T-cell (primary cell): Measurements from ENCODE around the gene DKC1. TPM values are rescaled to one million over a fixed set of nuclear protein-coding genes. Genes with fewer than 3 reads are reported as not detected.

ENCODE experiments used
- ATAC-seq, 4 experiments: fragments of 200-7000 bp in 3 of 4; fragments of 150-1000 bp in 1 of 4; cut with Tn5 transposase; replicated peaks in 1 of 4; 1 replicate in 3 of 4; 2 replicates in 1 of 4; pipeline ENCODE4 v1.10.0; 2021; ENCODE audit warnings: moderate library complexity in 3 of 4, mild to moderate bottlenecking in 2 of 4, moderate number of reproducible peaks in 1 of 4
- CTCF ChIA-PET, 2 donors: fragments of 300-600 bp; sonication (Branson Sonifier 250); formaldehyde crosslinking; loops; one replicate each; lab custom pipeline; 2022; ENCODE audit warnings: antibody characterized with exemption in 2 of 2; lab: Charles Lee
- POLR2A ChIA-PET, 2 donors: fragments of 300-600 bp; sonication (Branson Sonifier 250); formaldehyde crosslinking; loops; one replicate each; lab custom pipeline; 2022; ENCODE audit warnings: antibody characterized with exemption in 2 of 2; lab: Charles Lee
- DNase-seq, 35 experiments: peaks; one replicate each; pipeline versions ENCODE4 v3.0.0 to v3.0.0-alpha.2; 2013 to 2023
- H3K27ac ChIP-seq: one replicate; pipeline ENCODE4 v1.5.1; 2013; ENCODE audit warnings: low read length
- H3K27me3 ChIP-seq, 2 experiments: replicated peaks in 1 of 2; 1 replicate in 1 of 2; 2 replicates in 1 of 2; pipeline versions ENCODE4 v1.6.1 to v1.7.0; 2013; ENCODE audit warnings: low read length in 1 of 2, mixed read lengths in 1 of 2; ENCODE audit not compliant: control insufficient read depth in 2 of 2, insufficient read depth in 2 of 2; ENCODE audit errors: extremely low read depth in 1 of 2
- H3K36me3 ChIP-seq, 2 donors: 1 replicate in 1 of 2; 2 replicates in 1 of 2; pipeline versions ENCODE4 v1.6.1 to v1.7.0; 2013; ENCODE audit warnings: low read length in 1 of 2; ENCODE audit not compliant: control insufficient read depth in 2 of 2, insufficient read depth in 1 of 2; ENCODE audit errors: extremely low read depth in 1 of 2
- H3K4me1 ChIP-seq, 2 experiments: 1 replicate in 1 of 2; 2 replicates in 1 of 2; pipeline versions ENCODE4 v1.6.1 to v1.7.0; 2013; ENCODE audit warnings: low read length in 2 of 2, mixed read lengths in 1 of 2; ENCODE audit not compliant: insufficient read depth in 2 of 2, control insufficient read depth in 1 of 2; ENCODE audit errors: extremely low read depth in 1 of 2
- H3K4me3 ChIP-seq, 2 donors: 1 replicate in 1 of 2; 2 replicates in 1 of 2; pipeline versions ENCODE4 v1.5.1 to v1.7.0; 2013; ENCODE audit warnings: mild to moderate bottlenecking in 2 of 2, low read length in 1 of 2, moderate library complexity in 1 of 2; ENCODE audit not compliant: control insufficient read depth in 1 of 2; ENCODE audit errors: extremely low read depth in 1 of 2
- H3K9me3 ChIP-seq: 2 replicates; pipeline ENCODE4 v1.7.0; 2013
- H3K27ac Mint-ChIP-seq, 2 donors: one replicate each; pipeline ENCODE4 v1.8.0; 2020 to 2021; ENCODE audit warnings: mild to moderate bottlenecking in 2 of 2, mixed read lengths in 2 of 2
- H3K27me3 Mint-ChIP-seq, 2 donors: one replicate each; pipeline ENCODE4 v1.8.0; 2021 to 2022; ENCODE audit warnings: mixed read lengths in 2 of 2
- H3K36me3 Mint-ChIP-seq: one replicate; pipeline ENCODE4 v1.8.0; 2021; ENCODE audit warnings: mixed read lengths
- H3K4me1 Mint-ChIP-seq, 3 donors: one replicate each; pipeline ENCODE4 v1.8.0; 2020 to 2022; ENCODE audit warnings: mixed read lengths in 3 of 3, mild to moderate bottlenecking in 1 of 3
- H3K4me3 Mint-ChIP-seq, 3 donors: one replicate each; pipeline ENCODE4 v1.8.0; 2020 to 2022; ENCODE audit warnings: mild to moderate bottlenecking in 3 of 3, mixed read lengths in 3 of 3, moderate library complexity in 3 of 3
- H3K9me3 Mint-ChIP-seq, 3 donors: one replicate each; pipeline ENCODE4 v1.8.0; 2020 to 2022; ENCODE audit warnings: mixed read lengths in 3 of 3
- WGBS: methylation state at CpG from one replicate; pipeline ENCODE4 v1.1.5; 2013; ENCODE audit warnings: missing lambda C conversion rate; ENCODE audit not compliant: insufficient coverage; 5-methylcytosine and 5-hydroxymethylcytosine counted together
- total RNA-seq, 35 experiments: library from RNA in 6 of 35; stranded (reverse) in 6 of 35; fragments of 120-200 nt in 1 of 35; gene quantifications; one replicate each; pipeline versions ENCODE4 v1.2.1 to v1.2.4 and lab custom pipeline; 2013 to 2026

Gene DKC1
- total RNA-seq, 5 donors from 2014 or later (not counting 1 experiment from before 2014, with no cell fraction given): 56.5 to 63.2 (median 58.5) TPM

DNA sequence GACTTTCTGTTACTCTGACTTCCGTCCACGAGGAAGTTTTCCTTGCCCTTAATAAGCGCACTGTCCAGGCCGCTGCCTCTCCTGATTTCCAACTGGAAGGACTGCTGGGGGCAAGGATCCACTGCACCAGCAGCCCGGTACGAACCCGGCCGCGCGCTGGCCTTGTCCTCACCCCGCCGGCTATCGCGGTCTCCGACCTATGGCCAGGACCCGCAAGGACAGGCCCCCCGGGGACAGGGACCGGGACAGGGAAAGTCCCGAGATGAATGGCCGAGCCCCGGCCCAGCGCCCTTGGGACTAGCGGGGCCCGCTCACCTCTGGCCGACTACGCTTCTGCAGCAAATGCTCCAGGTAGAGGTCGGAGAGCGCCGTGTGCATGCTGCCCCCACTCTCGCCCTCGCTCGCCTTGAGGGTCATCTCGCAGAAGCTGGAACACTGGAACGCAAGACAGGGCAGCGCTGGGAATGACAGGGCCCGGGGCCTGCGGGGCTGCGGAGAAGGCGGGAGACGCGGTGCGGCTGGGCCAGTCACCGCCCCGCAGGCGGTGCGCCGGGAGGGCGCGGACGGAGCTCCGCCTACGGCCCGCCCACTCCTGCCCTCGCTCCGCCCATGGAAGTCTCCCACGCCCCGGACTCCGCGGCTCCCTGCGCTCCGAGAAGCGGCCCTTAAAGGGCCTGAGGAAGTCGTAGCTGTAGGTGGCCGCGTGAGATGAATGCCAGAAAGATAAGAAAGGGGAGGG lies 42.5 kb downstream of the DKC1 start, which contains the start of gene MPP1:
MPP1 (minus strand) TSS at position 529 of the 739 bp plus-strand sequence; CDS start at position 417, 112 bp downstream.
- H3K36me3 Mint-ChIP-seq: no peaks in the 10 kb centered on the region
- ChIA-PET POLR2A (interaction anchor here in 1 of 2 donors (0.6 kb wide), 1 partner anchor 257 kb away, joined by 4 read pairs; no protein-coding TSS in a partner anchor), CTCF (no interaction called here)
- Histone ChIP-seq H3K4me1 (peaks cover 15 to 28% of the 10 kb centered on the region in 2 experiments), H3K27ac (no peak within 1 kb of the TSS), H3K27me3 (no peaks in the 10 kb centered on the region), H3K36me3 (no peaks in the 10 kb centered on the region), H3K9me3 (no peaks in the 10 kb centered on the region), H3K4me3 (peak within 1 kb of the TSS; percentile 68 to 77)
- DNase-seq (peak; percentile 37 to 85 (median 63)), ATAC-seq (peak; percentile 97 to 99 (median 98))
- WGBS: 6% methylated on average over 28 of the region's 65 CpGs
- peak within 1 kb of the TSS; percentile 43 to 69 for H3K27ac Mint-ChIP-seq
- H3K4me1 Mint-ChIP-seq: peaks cover 11 to 42% (median 41%) of the 10 kb centered on the region in 3 donors
- H3K4me3 Mint-ChIP-seq: peak within 1 kb of the TSS; percentile 62 to 78 (median 73)
- H3K27me3 Mint-ChIP-seq: peaks cover 0 to 7% of the 10 kb centered on the region in 2 donors
- no peaks in the 10 kb centered on the region for H3K9me3 Mint-ChIP-seq

DNA sequence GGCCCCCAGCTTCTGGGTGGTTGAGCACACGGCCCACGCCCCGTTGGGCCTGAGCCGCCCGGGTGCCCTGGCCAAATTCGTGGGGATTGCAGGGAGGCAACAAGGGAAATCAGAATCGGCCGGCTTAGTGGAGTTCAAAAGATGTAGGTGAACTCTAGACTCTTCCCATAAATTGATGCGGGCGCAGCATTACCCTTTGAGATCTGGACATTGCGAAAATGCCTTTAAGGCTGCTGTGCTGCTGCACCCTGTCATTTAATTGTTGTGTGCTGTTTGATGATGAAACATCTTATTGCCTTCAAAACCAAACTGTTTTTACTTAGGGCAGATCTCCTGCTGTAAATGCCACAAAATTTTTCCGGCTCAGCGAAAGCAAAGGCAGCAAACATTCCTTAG lies 43.0 kb downstream of the DKC1 start:
- DNase-seq (no peak), ATAC-seq (no peak)
- no peaks in the 10 kb centered on the region for H3K9me3 Mint-ChIP-seq
- 3% methylated on average over 6 of the region's 13 CpGs for WGBS
- H3K4me1 Mint-ChIP-seq: peaks cover 5 to 37% (median 36%) of the 10 kb centered on the region in 3 donors
- no peaks in the 10 kb centered on the region for H3K36me3 Mint-ChIP-seq
- CTCF ChIA-PET: no interaction called here
- H3K4me3 ChIP-seq: peak overlapping the region; percentile 68 to 77
- no peaks in the 10 kb centered on the region for H3K27me3 ChIP-seq
- H3K36me3 ChIP-seq: no peaks in the 10 kb centered on the region
- H3K4me3 Mint-ChIP-seq: peak overlapping the region; percentile 62 to 78 (median 73)
- H3K9me3 ChIP-seq: no peaks in the 10 kb centered on the region
- POLR2A ChIA-PET: interaction anchor here in 1 of 2 donors (0.6 kb wide), 1 partner anchor 257 kb away, joined by 4 read pairs; no protein-coding TSS in a partner anchor
- no peak overlapping the region for H3K27ac ChIP-seq
- peak overlapping the region; percentile 43 to 69 for H3K27ac Mint-ChIP-seq
- H3K4me1 ChIP-seq: peaks cover 9 to 32% of the 10 kb centered on the region in 2 experiments
- H3K27me3 Mint-ChIP-seq: peaks cover 0 to 7% of the 10 kb centered on the region in 2 donors

DNA sequence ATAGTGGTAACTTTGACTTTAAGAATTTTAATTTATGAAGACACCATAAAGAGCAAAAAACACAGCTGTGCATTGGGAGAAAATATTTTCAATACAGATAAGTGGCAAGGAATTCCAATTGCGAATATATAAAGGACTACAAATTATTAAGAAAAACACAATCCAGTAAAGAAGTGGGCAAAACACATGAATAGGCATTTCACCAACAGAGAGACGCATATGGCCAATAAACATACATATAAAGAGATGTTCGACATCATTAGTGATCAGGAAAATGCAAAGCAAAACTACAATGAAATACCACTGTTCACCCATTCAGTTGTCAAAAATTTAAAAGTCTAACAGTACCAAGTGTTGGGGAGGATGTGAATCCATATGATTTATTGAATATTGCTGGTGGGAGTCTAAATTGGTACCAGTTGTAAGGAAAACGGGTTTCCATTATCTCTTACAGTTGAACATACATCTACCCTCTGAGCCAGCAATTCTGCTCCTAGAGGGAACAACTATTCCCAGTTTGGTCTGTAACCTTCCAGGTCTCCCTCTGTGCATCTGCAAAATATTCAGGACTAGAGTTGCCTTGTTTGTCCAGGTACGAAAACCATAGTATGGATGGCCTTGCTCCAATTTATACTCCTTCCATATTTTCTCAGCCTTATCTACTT lies 44.3 kb downstream of the DKC1 start:
- WGBS: no CpG with 5 or more reads among the region's 5 CpGs

DNA sequence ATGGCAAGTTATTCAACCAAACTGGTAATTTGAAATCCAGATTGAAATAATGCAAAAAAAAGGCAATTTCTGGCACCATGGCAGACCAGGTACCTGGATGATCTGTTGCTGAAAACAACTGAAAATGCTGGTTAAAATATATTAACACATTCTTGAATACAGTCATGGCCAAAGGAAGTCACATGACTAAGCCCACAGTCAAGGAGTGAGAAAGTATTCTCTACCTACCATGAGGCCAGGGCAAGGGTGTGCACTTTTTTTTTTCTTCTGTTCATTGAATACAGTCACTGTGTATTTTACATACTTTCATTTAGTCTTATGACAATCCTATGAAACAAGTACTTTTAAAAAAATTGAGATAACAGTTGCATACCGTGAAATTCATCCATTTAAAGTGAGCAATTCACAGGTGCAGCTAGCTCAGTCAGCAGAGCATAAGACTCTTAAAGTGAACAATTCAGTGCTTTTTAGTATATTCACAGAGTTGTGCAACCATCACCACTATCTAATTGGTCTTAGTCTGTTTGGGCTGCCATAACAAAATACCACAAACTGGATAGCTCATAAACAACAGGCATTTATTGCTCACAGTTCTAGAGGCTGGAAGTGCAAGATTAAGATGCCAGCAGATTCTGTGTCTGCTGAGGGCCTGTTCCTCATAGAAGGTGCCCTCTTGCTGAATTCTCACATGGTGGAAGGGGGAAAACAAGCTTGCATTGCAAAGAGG lies 47.4 kb downstream of the DKC1 start:
- ChIA-PET CTCF (no interaction called here), POLR2A (no interaction called here)
- Histone ChIP-seq H3K27me3 (peaks cover 0 to 3% of the 10 kb centered on the region in 2 experiments), H3K4me1 (peaks cover 0 to 11% of the 10 kb centered on the region in 2 experiments), H3K9me3 (no peaks in the 10 kb centered on the region), H3K36me3 (no peaks in the 10 kb centered on the region), H3K27ac (no peak overlapping the region), H3K4me3 (no peak overlapping the region)
- DNase-seq (peak in 1 of 35 experiments; percentile 20), ATAC-seq (no peak)
- H3K4me3 Mint-ChIP-seq: no peak overlapping the region
- no CpG with 5 or more reads among the region's 1 CpG for WGBS
- H3K36me3 Mint-ChIP-seq: no peaks in the 10 kb centered on the region
- peaks cover 0 to 8% (median 6%) of the 10 kb centered on the region in 3 donors for H3K4me1 Mint-ChIP-seq
- H3K27ac Mint-ChIP-seq: no peak overlapping the region
- peaks cover 0 to 12% of the 10 kb centered on the region in 2 donors for H3K27me3 Mint-ChIP-seq
- no peaks in the 10 kb centered on the region for H3K9me3 Mint-ChIP-seq

More for the DNA sequence above, 44.3 kb downstream of the DKC1 start:
- ChIA-PET POLR2A (no interaction called here), CTCF (no interaction called here)
- Mint-ChIP-seq H3K36me3 (no peaks in the 10 kb centered on the region), H3K27ac (no peak overlapping the region), H3K9me3 (no peaks in the 10 kb centered on the region), H3K4me1 (peaks cover 0 to 29% (median 28%) of the 10 kb centered on the region in 3 donors), H3K4me3 (no peak overlapping the region), H3K27me3 (peaks cover 0 to 7% of the 10 kb centered on the region in 2 donors)
- no peak overlapping the region for H3K4me3 ChIP-seq
- no peak overlapping the region for H3K27ac ChIP-seq
- no peak for DNase-seq
- no peak for ATAC-seq
- peaks cover 4 to 26% of the 10 kb centered on the region in 2 experiments for H3K4me1 ChIP-seq
- H3K36me3 ChIP-seq: no peaks in the 10 kb centered on the region
- H3K9me3 ChIP-seq: no peaks in the 10 kb centered on the region
- peaks cover 0 to 3% of the 10 kb centered on the region in 2 experiments for H3K27me3 ChIP-seq

DNA sequence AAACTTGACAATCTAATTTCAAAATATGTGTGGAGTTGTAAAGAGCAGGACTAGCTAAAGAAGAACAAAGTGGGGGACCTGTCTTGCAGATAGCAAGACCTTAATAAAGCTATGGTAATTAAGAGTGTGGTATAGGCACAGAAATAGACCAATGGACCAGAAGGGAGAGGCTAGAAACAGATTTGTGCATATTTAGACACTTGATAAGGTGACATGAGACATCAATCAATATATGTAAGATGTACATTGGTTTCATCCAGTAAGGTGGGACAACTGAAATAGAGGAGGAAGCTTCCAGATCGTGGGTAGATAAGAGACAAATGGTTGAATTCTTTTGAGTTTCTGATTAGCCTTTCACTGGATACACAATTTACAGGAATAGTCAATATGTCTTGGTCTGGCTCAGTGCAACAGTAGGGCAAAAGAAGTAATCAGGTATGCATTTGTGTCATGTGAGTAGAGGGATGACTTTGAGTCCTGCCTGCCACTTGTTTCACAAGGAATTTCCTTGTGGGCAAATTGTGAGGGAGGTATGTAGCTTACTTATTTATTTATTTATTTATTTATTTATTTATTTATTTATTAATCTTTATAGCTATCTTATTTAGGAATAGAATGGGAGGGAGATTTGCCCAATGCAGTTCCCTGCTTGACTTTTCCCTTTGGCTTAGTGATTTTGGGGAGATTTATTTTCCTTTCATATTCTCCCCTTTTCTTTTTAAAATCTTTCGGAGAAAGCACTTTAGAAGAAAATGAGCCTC lies 49.9 kb downstream of the DKC1 start:
- ATAC-seq: no peak

More for the DNA sequence above, 49.9 kb downstream of the DKC1 start:
- POLR2A ChIA-PET: interaction anchor here in 1 of 2 donors (0.5 kb wide), 1 partner anchor 43 kb away, joined by 4 read pairs; no protein-coding TSS in a partner anchor
- H3K27me3 Mint-ChIP-seq: peaks cover 2 to 20% of the 10 kb centered on the region in 2 donors
- H3K4me3 Mint-ChIP-seq: no peak overlapping the region
- Histone ChIP-seq H3K36me3 (no peaks in the 10 kb centered on the region), H3K4me3 (no peak overlapping the region), H3K9me3 (no peaks in the 10 kb centered on the region), H3K27me3 (peaks cover 0 to 3% of the 10 kb centered on the region in 2 experiments), H3K27ac (no peak overlapping the region), H3K4me1 (peaks cover 0 to 3% of the 10 kb centered on the region in 2 experiments)
- DNase-seq: no peak
- H3K9me3 Mint-ChIP-seq: no peaks in the 10 kb centered on the region
- H3K27ac Mint-ChIP-seq: no peak overlapping the region
- CTCF ChIA-PET: interaction anchor here in 1 of 2 donors (1.0 kb wide), 1 partner anchor 9 kb away, joined by 3 read pairs; no protein-coding TSS in a partner anchor
- no CpG with 5 or more reads among the region's 2 CpGs for WGBS
- H3K36me3 Mint-ChIP-seq: no peaks in the 10 kb centered on the region
- peaks cover 0 to 2% (median 0%) of the 10 kb centered on the region in 3 donors for H3K4me1 Mint-ChIP-seq
